ENCODE measurements around the gene GDE1.

GRCh38 chr16:19486750-19487325, 35.1 kb downstream of the GDE1 start:
- TF ChIP-seq TAF1 (IDR thresholded peaks at IDR 0.05; ENCODE audit: borderline replicate concordance, insufficient read depth, low read length) (no peak), FOXP2 (optimal IDR thresholded peaks at IDR 0.05; ENCODE audit: borderline replicate concordance, extremely low read depth, extremely low read length, insufficient read depth) (no peak), POLR2AphosphoS5 (IDR thresholded peaks at IDR 0.05; ENCODE audit: low read depth, low read length) (no peak), REST (IDR thresholded peaks at IDR 0.05; ENCODE audit: insufficient read depth in 1 of 2, low read depth in 2 of 2, low read length in 2 of 2) (no peak), SIN3A (IDR thresholded peaks at IDR 0.05; ENCODE audit: borderline replicate concordance, insufficient read depth, low read length) (no peak)

All from PFSK-1 (cell line).